Tibial artery (tissue), 4 donors: ENCODE results near the gene PLD6.
"Not testable (repeated sequence)": the region's sequence is repeated elsewhere in the genome, so short reads cannot be mapped to it uniquely, and the experiment has no call there.

Experiments
- DNase-seq, 2 donors: peaks; one replicate each; pipeline ENCODE4 v3.0.0-alpha.2; 2019
- H3K27ac ChIP-seq, 2 donors: fragments of 200-600 bp; sonication (generic) in 1 of 2; 1 replicate in 1 of 2; 2 replicates in 1 of 2; pipeline ENCODE4 v1.5.1; 2018 to 2019; ENCODE audit warnings: mild to moderate bottlenecking in 1 of 2
- H3K27me3 ChIP-seq, 2 donors: fragments of 200-600 bp; sonication (generic) in 1 of 2; one replicate each; pipeline versions ENCODE4 v1.5.1 to v1.6.0; 2016 to 2019
- H3K36me3 ChIP-seq, 3 donors: fragments of 200-600 bp; sonication (generic) in 2 of 3; one replicate each; pipeline ENCODE4 v1.5.1; 2016 to 2019; ENCODE audit warnings: mild to moderate bottlenecking in 2 of 3
- H3K4me1 ChIP-seq, 4 donors: fragments of 200-600 bp; sonication (generic) in 2 of 4; 1 replicate in 3 of 4; 2 replicates in 1 of 4; pipeline ENCODE4 v1.5.1; 2016 to 2019
- H3K4me3 ChIP-seq, 2 donors: fragments of 200-600 bp; sonication (generic) in 1 of 2; 1 replicate in 1 of 2; 2 replicates in 1 of 2; pipeline ENCODE4 v1.5.1; 2018 to 2019; ENCODE audit warnings: mild to moderate bottlenecking in 2 of 2
- H3K9me3 ChIP-seq, 3 donors: fragments of 200-600 bp; sonication (generic) in 1 of 3; one replicate each; pipeline ENCODE4 v1.5.1; 2016 to 2019
- intact Hi-C: fragments of 100-400 bp; cut with DNase I; formaldehyde crosslinking; loops from one replicate; pipeline ENCODE4 v1.15.0; 2023; ENCODE audit warnings: low total_unique reads
- TF ChIP-seq, protein P1 (sequence below), 2 experiments: fragments of 200-600 bp in 1 of 2; fragments of 450-650 bp in 1 of 2; IDR thresholded peaks; one replicate each; pipeline ENCODE4 v1.5.1; 2017 to 2019; ENCODE audit warnings: antibody characterized with exemption in 2 of 2, mild to moderate bottlenecking in 1 of 2, moderate library complexity in 1 of 2

The PLD6 gene

DNA sequence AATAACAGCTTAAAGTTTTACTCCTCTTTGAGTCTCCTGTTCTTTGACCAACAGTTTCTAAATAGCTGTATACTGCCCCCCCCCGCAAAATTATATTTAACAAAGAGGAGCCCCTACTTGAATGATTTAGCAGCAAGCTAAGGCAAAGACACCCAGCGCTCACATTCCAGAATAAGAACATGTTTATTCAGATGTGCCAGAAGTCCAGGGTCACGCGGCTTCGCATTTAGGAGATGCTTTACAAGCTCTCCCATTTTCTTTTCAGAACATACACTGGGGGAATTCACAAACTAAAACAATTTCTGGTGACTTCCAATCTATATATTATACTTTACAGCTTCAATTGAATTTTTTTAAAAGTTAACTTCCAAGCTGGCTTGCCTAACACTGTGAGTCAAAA, 5.3 kb downstream of the PLD6 start:
- Histone ChIP-seq H3K27ac (no peak overlapping the region), H3K4me1 (peaks cover 6 to 33% (median 29%) of the 10 kb centered on the region in 4 donors)
- no peak for DNase-seq

DNA sequence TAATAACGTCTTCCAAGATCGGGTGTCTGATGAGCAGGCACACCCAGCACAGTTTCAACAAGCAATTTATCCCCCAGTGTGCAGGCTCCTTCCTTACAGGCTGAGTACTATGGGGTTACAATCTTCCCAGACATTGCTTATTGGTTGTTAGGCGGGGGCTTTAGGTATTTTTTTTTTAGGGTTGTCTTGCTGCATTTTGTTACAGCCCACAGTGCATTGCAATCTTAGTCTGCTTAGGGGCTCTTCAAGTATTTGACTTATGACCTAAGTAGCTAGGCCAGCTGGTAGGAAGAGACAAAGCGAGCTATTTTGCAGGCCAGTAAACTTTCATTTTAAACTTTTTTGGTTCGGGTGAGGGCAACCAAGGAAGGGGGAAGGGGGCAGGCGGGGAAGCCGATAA, 5.8 kb downstream of the PLD6 start:
- no peaks in the 10 kb centered on the region for H3K27me3 ChIP-seq
- intact Hi-C loops, result loop anchor here (10.0 kb wide), 2 partner anchors 166 to 196 kb away; no protein-coding TSS in a partner anchor
- H3K9me3 ChIP-seq, result no peaks in the 10 kb centered on the region
- no peak overlapping the region for H3K4me3 ChIP-seq
- H3K27ac ChIP-seq, result no peak overlapping the region
- TF ChIP-seq, protein P1, sequence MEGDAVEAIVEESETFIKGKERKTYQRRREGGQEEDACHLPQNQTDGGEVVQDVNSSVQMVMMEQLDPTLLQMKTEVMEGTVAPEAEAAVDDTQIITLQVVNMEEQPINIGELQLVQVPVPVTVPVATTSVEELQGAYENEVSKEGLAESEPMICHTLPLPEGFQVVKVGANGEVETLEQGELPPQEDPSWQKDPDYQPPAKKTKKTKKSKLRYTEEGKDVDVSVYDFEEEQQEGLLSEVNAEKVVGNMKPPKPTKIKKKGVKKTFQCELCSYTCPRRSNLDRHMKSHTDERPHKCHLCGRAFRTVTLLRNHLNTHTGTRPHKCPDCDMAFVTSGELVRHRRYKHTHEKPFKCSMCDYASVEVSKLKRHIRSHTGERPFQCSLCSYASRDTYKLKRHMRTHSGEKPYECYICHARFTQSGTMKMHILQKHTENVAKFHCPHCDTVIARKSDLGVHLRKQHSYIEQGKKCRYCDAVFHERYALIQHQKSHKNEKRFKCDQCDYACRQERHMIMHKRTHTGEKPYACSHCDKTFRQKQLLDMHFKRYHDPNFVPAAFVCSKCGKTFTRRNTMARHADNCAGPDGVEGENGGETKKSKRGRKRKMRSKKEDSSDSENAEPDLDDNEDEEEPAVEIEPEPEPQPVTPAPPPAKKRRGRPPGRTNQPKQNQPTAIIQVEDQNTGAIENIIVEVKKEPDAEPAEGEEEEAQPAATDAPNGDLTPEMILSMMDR (IDR thresholded peaks at IDR 0.05), result no peak
- peaks cover 0 to 11% (median 0%) of the 10 kb centered on the region in 3 donors for H3K36me3 ChIP-seq
- DNase-seq, result no peak
- H3K4me1 ChIP-seq, result peaks cover 1 to 28% (median 24%) of the 10 kb centered on the region in 4 donors

More for the DNA sequence above, 5.3 kb downstream of the PLD6 start:
- intact Hi-C loops, result loop anchor here (10.0 kb wide), 2 partner anchors 166 to 196 kb away; no protein-coding TSS in a partner anchor
- H3K9me3 ChIP-seq, result no peaks in the 10 kb centered on the region
- H3K27me3 ChIP-seq, result no peaks in the 10 kb centered on the region
- no peak overlapping the region for H3K4me3 ChIP-seq
- TF ChIP-seq, protein P1 (IDR thresholded peaks at IDR 0.05), result no peak
- peaks cover 0 to 11% (median 0%) of the 10 kb centered on the region in 3 donors for H3K36me3 ChIP-seq

DNA sequence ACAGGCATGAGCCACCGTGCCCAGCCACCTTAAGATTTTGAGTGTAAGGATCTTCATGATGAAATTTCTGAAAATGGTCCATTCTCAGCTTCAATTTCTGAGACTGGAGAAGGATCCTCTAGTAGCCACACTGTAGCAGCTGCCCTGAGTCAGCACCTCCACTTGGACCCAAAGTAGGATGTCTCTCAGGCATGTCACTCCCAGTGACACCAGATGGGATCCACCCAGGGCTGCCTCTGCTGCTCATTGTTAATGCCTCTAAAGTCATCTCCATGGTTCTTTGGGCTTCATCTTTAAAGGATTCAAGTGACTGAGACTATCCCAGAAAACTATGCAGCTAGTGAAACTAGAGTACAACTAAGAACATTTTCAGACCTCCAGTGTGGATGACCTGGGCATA, 7.9 kb downstream of the PLD6 start:
- H3K27ac ChIP-seq, result no peak overlapping the region
- TF ChIP-seq, protein P1 (IDR thresholded peaks at IDR 0.05), result no peak
- intact Hi-C loops, result no loop called here
- no peak overlapping the region for H3K4me3 ChIP-seq
- H3K36me3 ChIP-seq, result peaks cover 0 to 11% (median 0%) of the 10 kb centered on the region in 3 donors
- H3K4me1 ChIP-seq, result peaks cover 0 to 7% (median 4%) of the 10 kb centered on the region in 4 donors
- no peaks in the 10 kb centered on the region for H3K9me3 ChIP-seq
- no peak for DNase-seq
- no peaks in the 10 kb centered on the region for H3K27me3 ChIP-seq

DNA sequence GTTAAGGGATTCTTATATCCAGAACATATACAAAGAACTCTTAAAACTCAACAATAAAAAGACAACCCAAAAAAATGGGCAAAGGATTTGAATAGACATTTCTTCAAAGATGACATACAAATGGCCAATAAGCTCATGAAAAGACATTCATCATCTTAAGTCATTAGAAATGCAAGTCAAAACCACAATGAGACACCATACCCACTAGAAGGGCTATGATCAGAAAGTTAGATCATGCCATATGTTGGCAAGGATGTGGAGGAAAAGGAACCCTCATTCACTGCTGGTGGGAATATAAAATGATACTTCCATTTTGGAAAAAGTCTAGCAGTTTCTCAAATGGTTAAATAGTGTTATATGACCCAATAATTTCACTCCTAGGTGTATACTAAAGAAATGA, 9.4 kb downstream of the PLD6 start:
- H3K4me3 ChIP-seq, result no peak overlapping the region
- peaks cover 0 to 7% (median 0%) of the 10 kb centered on the region in 3 donors for H3K36me3 ChIP-seq
- intact Hi-C loops, result no loop called here
- H3K27ac ChIP-seq, result no peak overlapping the region
- DNase-seq, result no peak
- TF ChIP-seq, protein P1 (IDR thresholded peaks at IDR 0.05), result no peak
- H3K9me3 ChIP-seq, result no peaks in the 10 kb centered on the region
- peaks cover 0 to 7% (median 4%) of the 10 kb centered on the region in 4 donors for H3K4me1 ChIP-seq
- no peaks in the 10 kb centered on the region for H3K27me3 ChIP-seq

DNA sequence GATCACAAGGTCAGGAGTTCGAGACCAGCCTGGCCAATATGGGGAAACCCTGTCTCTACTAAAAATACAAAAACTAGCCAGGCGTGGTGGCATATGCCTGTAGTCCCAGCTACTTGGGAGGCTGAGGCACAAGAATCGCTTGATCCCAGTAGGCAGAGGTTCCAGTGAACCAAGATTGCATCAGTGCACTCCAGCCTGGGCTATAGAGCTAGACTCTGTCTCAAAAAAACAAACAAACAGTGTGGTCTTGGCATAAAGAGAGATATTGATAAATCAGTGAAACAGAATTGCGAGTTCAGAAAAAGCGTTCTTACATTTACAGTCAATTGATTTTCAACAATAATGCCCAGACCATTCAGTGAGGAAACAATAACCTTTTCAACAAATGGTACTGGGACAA, 10.7 kb downstream of the PLD6 start:
- intact Hi-C loops, H3K4me3 ChIP-seq, H3K27ac ChIP-seq, H3K27me3 ChIP-seq, DNase-seq, H3K9me3 ChIP-seq, H3K36me3 ChIP-seq: not testable (repeated sequence)
- H3K4me1 ChIP-seq, result peaks cover 0 to 20% (median 10%) of the 10 kb centered on the region in 4 donors

DNA sequence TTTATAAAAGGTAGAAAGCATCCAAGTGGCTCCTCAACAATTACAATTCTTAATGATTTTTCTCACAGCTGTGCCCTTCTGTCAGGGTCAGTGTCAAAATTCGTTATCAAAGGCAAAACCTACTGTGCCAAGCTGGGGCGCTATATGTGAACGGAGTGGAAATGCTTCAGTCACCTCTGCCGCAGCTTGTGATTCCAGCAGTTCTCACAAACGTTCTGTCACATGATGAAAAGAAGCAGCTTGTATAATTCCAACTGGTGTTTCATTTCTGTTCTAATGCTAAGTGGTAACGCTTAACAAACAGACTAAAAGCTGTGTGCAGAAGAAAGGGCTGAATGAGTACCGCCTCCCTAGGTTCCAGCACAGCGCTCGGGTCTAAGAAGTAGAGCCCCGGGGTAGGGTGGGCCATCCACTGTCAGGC, 14.2 kb downstream of the PLD6 start:
- DNase-seq, result no peak
- H3K36me3 ChIP-seq, result peaks cover 17 to 30% (median 29%) of the 10 kb centered on the region in 3 donors
- H3K27me3 ChIP-seq, result no peaks in the 10 kb centered on the region
- TF ChIP-seq, protein P1 (IDR thresholded peaks at IDR 0.05), result no peak
- intact Hi-C loops, result no loop called here
- no peak overlapping the region for H3K4me3 ChIP-seq
- H3K9me3 ChIP-seq, result no peaks in the 10 kb centered on the region
- peak overlapping the region; percentile 63 to 66 for H3K27ac ChIP-seq
- peaks cover 0 to 34% (median 20%) of the 10 kb centered on the region in 4 donors for H3K4me1 ChIP-seq
